Neural cell (in vitro differentiated cells): ENCODE results near the gene LNX2. TPM values are rescaled to one million over a fixed set of nuclear protein-coding genes. Genes with fewer than 3 reads are reported as not detected.

Experiments used
- H2AFZ ChIP-seq: fragments of 200-600, 300-800 bp; sonication (generic), shearing (Covaris generic); 2 replicates; pipeline ENCODE4 v1.6.0; 2014; ENCODE audit warnings: low read depth, mild to moderate bottlenecking, antibody characterized with exemption, low read length, moderate library complexity
- H3F3A ChIP-seq: fragments of 200-600 bp; shearing (Covaris generic); 2 replicates; pipeline ENCODE4 v1.6.1; 2016; ENCODE audit warnings: mild to moderate bottlenecking, moderate library complexity, mixed read lengths, antibody characterized with exemption, low read length; ENCODE audit not compliant: insufficient read depth, poor library complexity, severe bottlenecking
- H3K27ac ChIP-seq: fragments of 200-600, 300-800 bp; sonication (generic), shearing (Covaris generic); 2 replicates; pipeline ENCODE4 v1.5.1; 2014; ENCODE audit warnings: mild to moderate bottlenecking, low read length, moderate library complexity
- H3K27me3 ChIP-seq: fragments of 300-800, 200-600 bp; sonication (generic), shearing (Covaris generic); 2 replicates; pipeline ENCODE4 v1.6.0; 2014; ENCODE audit warnings: mild to moderate bottlenecking, low read depth, low read length, moderate library complexity; ENCODE audit not compliant: insufficient read depth
- H3K36me3 ChIP-seq: fragments of 300-800, 200-600 bp; sonication (generic), shearing (Covaris generic); 2 replicates; pipeline ENCODE4 v1.5.1; 2014; ENCODE audit warnings: mild to moderate bottlenecking, antibody characterized with exemption, low read length, moderate library complexity; ENCODE audit not compliant: insufficient read depth
- H3K4me2 ChIP-seq: fragments of 300-800, 200-600 bp; sonication (generic), shearing (Covaris generic); 2 replicates; pipeline ENCODE4 v1.6.0; 2014; ENCODE audit warnings: mild to moderate bottlenecking, low read length
- H3K4me3 ChIP-seq: fragments of 300-800, 200-600 bp; sonication (generic), shearing (Covaris generic); 2 replicates; pipeline ENCODE4 v1.5.1; 2014; ENCODE audit warnings: mild to moderate bottlenecking, low read length, moderate library complexity
- H3K79me2 ChIP-seq: fragments of 200-600 bp; shearing (Covaris generic); replicated peaks from 2 replicates; pipeline ENCODE4 v1.6.0; 2014; ENCODE audit warnings: mild to moderate bottlenecking, low read length, moderate library complexity; ENCODE audit not compliant: insufficient read depth
- H3K9ac ChIP-seq: fragments of 300-800, 200-600 bp; sonication (generic), shearing (Covaris generic); 2 replicates; pipeline ENCODE4 v1.6.1; 2016; ENCODE audit warnings: mild to moderate bottlenecking, low read length, mixed read lengths
- H3K9me2 ChIP-seq: fragments of 200-600 bp; shearing (Covaris generic); 2 replicates; pipeline ENCODE4 v1.6.1; 2016; ENCODE audit warnings: mild to moderate bottlenecking, low read length, mixed read lengths; ENCODE audit not compliant: insufficient read depth
- H3K9me3 ChIP-seq: fragments of 200-600, 300-800 bp; sonication (generic), shearing (Covaris generic); 2 replicates; pipeline ENCODE4 v1.6.1; 2016; ENCODE audit warnings: mild to moderate bottlenecking, mixed run types, low read length, moderate library complexity, mixed read lengths
- H4K20me1 ChIP-seq: fragments of 200-600 bp; shearing (Covaris generic); 2 replicates; pipeline ENCODE4 v1.6.1; 2016; ENCODE audit warnings: mild to moderate bottlenecking, mixed run types; ENCODE audit not compliant: insufficient read depth
- EP300 ChIP-seq: fragments of 450-650 bp; conservative IDR thresholded peaks from 2 replicates; pipeline ENCODE4 v1.6.1; 2014; ENCODE audit warnings: antibody characterized with exemption, mild to moderate bottlenecking, moderate library complexity; ENCODE audit not compliant: poor library complexity, severe bottlenecking
- EZH2 ChIP-seq: fragments of 200-600, 300-800 bp; shearing (Covaris generic), sonication (generic); IDR thresholded peaks from 2 replicates; pipeline ENCODE4 v1.6.1; 2014; ENCODE audit warnings: antibody characterized with exemption, low read length, borderline replicate concordance, mild to moderate bottlenecking; ENCODE audit not compliant: insufficient read depth, poor library complexity, severe bottlenecking
- MXI1 ChIP-seq: fragments of 450-650 bp; conservative IDR thresholded peaks from 2 replicates; pipeline ENCODE4 v1.6.1; 2014; ENCODE audit warnings: antibody characterized with exemption, mild to moderate bottlenecking; ENCODE audit not compliant: poor library complexity, severe bottlenecking
- POLR2AphosphoS5 ChIP-seq: IDR thresholded peaks from 2 replicates; pipeline ENCODE4 v1.6.1; 2012
- RAD21 ChIP-seq: fragments of 450-650 bp; conservative IDR thresholded peaks from 2 replicates; pipeline ENCODE4 v1.6.1; 2014; ENCODE audit warnings: antibody characterized with exemption, mild to moderate bottlenecking, moderate library complexity
- SMC3 ChIP-seq: fragments of 450-650 bp; conservative IDR thresholded peaks from 2 replicates; pipeline ENCODE4 v1.6.1; 2014; ENCODE audit warnings: antibody characterized with exemption, mild to moderate bottlenecking, moderate library complexity; ENCODE audit not compliant: poor library complexity
- TAF1 ChIP-seq: IDR thresholded peaks from 2 replicates; pipeline ENCODE4 v1.6.1; 2012; ENCODE audit warnings: low read depth
- polyA plus RNA-seq: library from polyadenylated mRNA; depleted of rRNA; stranded (reverse); fragments of >200 nt; gene quantifications from 2 replicates; pipeline ENCODE4 v1.2.3, GENCODE V29; 2014
- TF ChIP-seq, protein P1 (sequence below): fragments of 450-650 bp; IDR thresholded peaks from 2 replicates; pipeline ENCODE4 v1.5.1; 2014; ENCODE audit warnings: antibody characterized with exemption, mild to moderate bottlenecking, moderate library complexity; ENCODE audit not compliant: poor library complexity, severe bottlenecking
- TF ChIP-seq, protein P2 (sequence below): IDR thresholded peaks from 2 replicates; pipeline ENCODE4 v1.6.1; 2012; ENCODE audit warnings: borderline replicate concordance

The LNX2 gene
- polyA plus RNA-seq, 1 donor from 2014 or later, result 4.2 TPM

DNA sequence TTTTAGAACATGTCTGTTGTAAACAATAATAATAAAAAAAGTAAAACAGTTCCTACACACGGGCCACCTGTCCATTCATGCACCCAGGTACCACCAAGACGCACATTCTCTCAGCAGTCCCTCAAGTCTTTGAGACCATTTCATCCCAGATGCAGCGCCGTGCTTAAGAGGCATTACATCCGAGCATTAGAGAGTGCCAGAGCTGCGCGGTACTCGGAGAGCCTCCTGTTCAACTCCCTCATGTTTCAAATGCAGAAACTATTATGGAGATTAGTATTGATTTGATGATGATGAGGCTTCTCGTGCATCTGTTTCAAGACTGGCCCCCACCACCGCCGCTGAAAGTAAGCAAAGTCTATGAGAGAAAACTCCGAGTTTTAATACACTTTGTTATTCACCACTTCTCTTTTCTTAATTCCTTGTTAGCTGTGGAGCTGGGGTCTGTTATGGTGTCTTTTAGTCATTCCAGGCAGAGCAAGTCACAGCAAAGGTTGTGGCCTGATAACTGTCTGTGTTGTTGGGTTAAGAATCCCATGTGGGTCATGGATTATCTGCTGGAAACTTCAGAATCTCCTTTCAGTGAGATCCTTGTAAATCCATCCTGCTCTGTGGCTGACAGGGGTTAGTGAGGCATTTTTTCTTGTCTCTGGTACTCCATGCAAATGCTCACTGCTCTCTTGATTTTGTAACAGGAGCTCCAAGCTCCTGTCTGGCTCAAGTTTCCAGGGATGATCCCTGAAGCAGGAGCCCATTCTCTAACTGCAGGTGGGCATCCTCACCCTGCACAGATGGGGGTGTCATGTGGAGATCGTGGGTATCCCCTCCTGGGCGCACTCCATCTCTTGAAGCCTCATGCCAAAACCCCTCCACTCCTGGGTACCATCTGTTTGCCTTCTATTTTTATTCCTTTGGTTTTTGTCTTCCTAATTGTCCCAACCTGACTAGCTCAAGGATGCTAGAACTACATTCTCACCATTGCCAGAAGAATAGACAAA, 95.1 kb downstream of the LNX2 start:
- Histone ChIP-seq H3K27ac (no peak overlapping the region), H4K20me1 (no peaks in the 10 kb centered on the region), H3K9me2 (no peaks in the 10 kb centered on the region), H3K9me3 (no peaks in the 10 kb centered on the region), H3K79me2 (no peaks in the 10 kb centered on the region), H3K4me2 (no peak overlapping the region), H3K27me3 (no peaks in the 10 kb centered on the region), H3K36me3 (no peaks in the 10 kb centered on the region), H3K9ac (no peak overlapping the region), H2AFZ (no peak overlapping the region), H3K4me3 (no peak overlapping the region), H3F3A (no peaks in the 10 kb centered on the region)
- TF ChIP-seq EP300, result no peak
- no peak for TF ChIP-seq TAF1
- TF ChIP-seq, protein P1, sequence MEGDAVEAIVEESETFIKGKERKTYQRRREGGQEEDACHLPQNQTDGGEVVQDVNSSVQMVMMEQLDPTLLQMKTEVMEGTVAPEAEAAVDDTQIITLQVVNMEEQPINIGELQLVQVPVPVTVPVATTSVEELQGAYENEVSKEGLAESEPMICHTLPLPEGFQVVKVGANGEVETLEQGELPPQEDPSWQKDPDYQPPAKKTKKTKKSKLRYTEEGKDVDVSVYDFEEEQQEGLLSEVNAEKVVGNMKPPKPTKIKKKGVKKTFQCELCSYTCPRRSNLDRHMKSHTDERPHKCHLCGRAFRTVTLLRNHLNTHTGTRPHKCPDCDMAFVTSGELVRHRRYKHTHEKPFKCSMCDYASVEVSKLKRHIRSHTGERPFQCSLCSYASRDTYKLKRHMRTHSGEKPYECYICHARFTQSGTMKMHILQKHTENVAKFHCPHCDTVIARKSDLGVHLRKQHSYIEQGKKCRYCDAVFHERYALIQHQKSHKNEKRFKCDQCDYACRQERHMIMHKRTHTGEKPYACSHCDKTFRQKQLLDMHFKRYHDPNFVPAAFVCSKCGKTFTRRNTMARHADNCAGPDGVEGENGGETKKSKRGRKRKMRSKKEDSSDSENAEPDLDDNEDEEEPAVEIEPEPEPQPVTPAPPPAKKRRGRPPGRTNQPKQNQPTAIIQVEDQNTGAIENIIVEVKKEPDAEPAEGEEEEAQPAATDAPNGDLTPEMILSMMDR, result no peak
- no peak for TF ChIP-seq SMC3
- no peak for TF ChIP-seq RAD21
- TF ChIP-seq POLR2AphosphoS5, result no peak
- no peak for TF ChIP-seq MXI1
- TF ChIP-seq EZH2, result no peak
- TF ChIP-seq, protein P2, sequence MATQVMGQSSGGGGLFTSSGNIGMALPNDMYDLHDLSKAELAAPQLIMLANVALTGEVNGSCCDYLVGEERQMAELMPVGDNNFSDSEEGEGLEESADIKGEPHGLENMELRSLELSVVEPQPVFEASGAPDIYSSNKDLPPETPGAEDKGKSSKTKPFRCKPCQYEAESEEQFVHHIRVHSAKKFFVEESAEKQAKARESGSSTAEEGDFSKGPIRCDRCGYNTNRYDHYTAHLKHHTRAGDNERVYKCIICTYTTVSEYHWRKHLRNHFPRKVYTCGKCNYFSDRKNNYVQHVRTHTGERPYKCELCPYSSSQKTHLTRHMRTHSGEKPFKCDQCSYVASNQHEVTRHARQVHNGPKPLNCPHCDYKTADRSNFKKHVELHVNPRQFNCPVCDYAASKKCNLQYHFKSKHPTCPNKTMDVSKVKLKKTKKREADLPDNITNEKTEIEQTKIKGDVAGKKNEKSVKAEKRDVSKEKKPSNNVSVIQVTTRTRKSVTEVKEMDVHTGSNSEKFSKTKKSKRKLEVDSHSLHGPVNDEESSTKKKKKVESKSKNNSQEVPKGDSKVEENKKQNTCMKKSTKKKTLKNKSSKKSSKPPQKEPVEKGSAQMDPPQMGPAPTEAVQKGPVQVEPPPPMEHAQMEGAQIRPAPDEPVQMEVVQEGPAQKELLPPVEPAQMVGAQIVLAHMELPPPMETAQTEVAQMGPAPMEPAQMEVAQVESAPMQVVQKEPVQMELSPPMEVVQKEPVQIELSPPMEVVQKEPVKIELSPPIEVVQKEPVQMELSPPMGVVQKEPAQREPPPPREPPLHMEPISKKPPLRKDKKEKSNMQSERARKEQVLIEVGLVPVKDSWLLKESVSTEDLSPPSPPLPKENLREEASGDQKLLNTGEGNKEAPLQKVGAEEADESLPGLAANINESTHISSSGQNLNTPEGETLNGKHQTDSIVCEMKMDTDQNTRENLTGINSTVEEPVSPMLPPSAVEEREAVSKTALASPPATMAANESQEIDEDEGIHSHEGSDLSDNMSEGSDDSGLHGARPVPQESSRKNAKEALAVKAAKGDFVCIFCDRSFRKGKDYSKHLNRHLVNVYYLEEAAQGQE, result no peak

DNA sequence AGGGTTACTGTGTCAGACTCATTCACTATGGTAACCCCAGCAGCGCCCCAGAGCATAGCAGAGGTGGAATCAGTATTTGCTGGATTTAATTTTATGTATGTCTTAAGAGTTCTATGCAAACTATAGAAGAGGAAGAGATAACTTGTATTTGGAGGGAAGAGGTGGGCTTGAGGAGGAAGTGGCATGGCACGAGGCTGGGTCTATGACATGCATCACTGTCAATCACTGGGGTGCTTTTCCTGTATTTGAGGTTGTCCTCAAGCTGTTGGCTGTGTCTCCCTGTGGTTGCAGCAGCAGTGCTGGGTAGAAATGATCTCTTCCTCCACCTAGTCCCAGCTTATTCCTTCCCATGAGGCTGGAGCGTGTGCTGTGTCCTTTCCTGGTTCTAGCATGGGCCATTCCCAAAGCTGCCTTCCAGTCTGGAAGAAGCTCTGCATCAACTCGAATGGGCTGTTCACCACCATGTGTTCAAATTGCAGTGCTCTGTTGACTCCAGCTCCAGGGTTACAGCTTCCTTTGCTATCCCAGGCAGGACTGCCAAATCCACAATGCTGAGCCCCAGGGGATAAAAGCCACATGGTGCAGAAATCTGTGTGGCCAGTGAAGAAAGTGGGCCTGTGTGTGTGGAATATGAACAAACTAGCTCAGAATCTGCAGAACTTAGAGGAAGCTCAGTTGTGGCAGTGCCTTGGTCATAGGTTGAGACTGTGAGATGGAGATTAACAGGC, 96.8 kb downstream of the LNX2 start:
- Histone ChIP-seq H3K27ac (no peak overlapping the region), H3K9me3 (no peaks in the 10 kb centered on the region), H4K20me1 (no peaks in the 10 kb centered on the region), H3K4me3 (no peak overlapping the region), H3K4me2 (no peak overlapping the region), H3K9ac (no peak overlapping the region), H3K9me2 (no peaks in the 10 kb centered on the region), H2AFZ (no peak overlapping the region), H3K27me3 (no peaks in the 10 kb centered on the region), H3F3A (no peaks in the 10 kb centered on the region), H3K79me2 (no peaks in the 10 kb centered on the region), H3K36me3 (no peaks in the 10 kb centered on the region)
- TF ChIP-seq EP300 (no peak), POLR2AphosphoS5 (no peak), EZH2 (no peak), MXI1 (no peak), TAF1 (no peak), SMC3 (no peak), RAD21 (no peak)
- TF ChIP-seq, protein P2, result no peak
- TF ChIP-seq, protein P1, result no peak
